ENCODE results near the gene PCBP1. TPM values are rescaled to one million over a fixed set of nuclear protein-coding genes. Genes with fewer than 3 reads are reported as not detected.
"Not testable (repeated sequence)": the region's sequence is repeated elsewhere in the genome, so short reads cannot be mapped to it uniquely, and the experiment has no call there.

PCBP1 gene
- total RNA-seq, 1 donor from 2014 or later: 308 TPM

GRCh38 chr2:70049255-70049654 lies 38.0 kb upstream of the PCBP1 start:
- no peak for TF ChIP-seq CTCF (IDR thresholded peaks at IDR 0.05)
- no peak for DNase-seq
- H3K4me1 ChIP-seq: peaks cover 9% of the 10 kb centered on the region
- no peak overlapping the region for H3K4me3 ChIP-seq
- H3K27me3 ChIP-seq (ENCODE audit: low read depth): no peaks in the 10 kb centered on the region
- H3K27ac ChIP-seq: no peak overlapping the region
- intact Hi-C loops (cut with DNase I): no loop called here
- H3K36me3 ChIP-seq: peaks cover 78% of the 10 kb centered on the region
- no peaks in the 10 kb centered on the region for H3K9me3 ChIP-seq
- no peak for ATAC-seq

- Histone ChIP-seq H3K4me3 (no peak overlapping the region), H3K4me1 (peaks cover 7% of the 10 kb centered on the region), H3K9me3 (no peaks in the 10 kb centered on the region), H3K27me3 (ENCODE audit: low read depth) (no peaks in the 10 kb centered on the region), H3K36me3 (peaks cover 89% of the 10 kb centered on the region), H3K27ac (no peak overlapping the region)
- DNase-seq: no peak
- no peak for TF ChIP-seq CTCF (IDR thresholded peaks at IDR 0.05)
- ATAC-seq: no peak
- intact Hi-C loops (cut with DNase I): no loop called here
Observed at GRCh38 chr2:70050631-70051425, 36.4 kb upstream of the PCBP1 start.

GRCh38 chr2:70055259-70055658 lies 32.0 kb upstream of the PCBP1 start:
- intact Hi-C loops (cut with DNase I): not testable (repeated sequence)

GRCh38 chr2:70061317-70061716 lies 26.0 kb upstream of the PCBP1 start:
- DNase-seq (no peak), ATAC-seq (no peak)
- Histone ChIP-seq H3K9me3 (no peaks in the 10 kb centered on the region), H3K27ac (no peak overlapping the region), H3K4me1 (no peaks in the 10 kb centered on the region), H3K36me3 (peaks cover 97% of the 10 kb centered on the region), H3K27me3 (ENCODE audit: low read depth) (no peaks in the 10 kb centered on the region), H3K4me3 (no peak overlapping the region)
- no peak for TF ChIP-seq CTCF (IDR thresholded peaks at IDR 0.05)
- intact Hi-C loops (cut with DNase I): no loop called here

More at GRCh38 chr2:70055259-70055658, 32.0 kb upstream of the PCBP1 start:
- H3K36me3 ChIP-seq: peaks cover 90% of the 10 kb centered on the region
- H3K27me3 ChIP-seq (ENCODE audit: low read depth); H3K9me3 ChIP-seq; H3K4me3 ChIP-seq; H3K4me1 ChIP-seq; H3K27ac ChIP-seq; ATAC-seq; DNase-seq: not testable (repeated sequence)

GRCh38 chr2:70062270-70062669 lies 25.0 kb upstream of the PCBP1 start:
- Histone ChIP-seq H3K27ac (no peak overlapping the region), H3K9me3 (no peaks in the 10 kb centered on the region), H3K4me3 (no peak overlapping the region), H3K4me1 (no peaks in the 10 kb centered on the region), H3K27me3 (ENCODE audit: low read depth) (no peaks in the 10 kb centered on the region), H3K36me3 (peaks cover 97% of the 10 kb centered on the region)
- intact Hi-C loops (cut with DNase I): no loop called here
- TF ChIP-seq CTCF (IDR thresholded peaks at IDR 0.05): no peak
- ATAC-seq (no peak), DNase-seq (no peak)

- peaks cover 31% of the 10 kb centered on the region for H3K4me1 ChIP-seq
- intact Hi-C loops (cut with DNase I): no loop called here
- no peak for DNase-seq
- no peaks in the 10 kb centered on the region for H3K27me3 ChIP-seq (ENCODE audit: low read depth)
- peak overlapping the region; percentile 77 for H3K27ac ChIP-seq
- peaks cover 46% of the 10 kb centered on the region for H3K36me3 ChIP-seq
- no peak overlapping the region for H3K4me3 ChIP-seq
- no peak for TF ChIP-seq CTCF (IDR thresholded peaks at IDR 0.05)
- ATAC-seq: peak; percentile 59 to 68
- no peaks in the 10 kb centered on the region for H3K9me3 ChIP-seq
Observed at GRCh38 chr2:70068119-70068518, 19.2 kb upstream of the PCBP1 start.
